ENCODE measurements around the gene RNF13.
A peak's percentile ranks its signal among the peaks of the same experiment; 100 is the strongest.
"Not testable (repeated sequence)": the region's sequence is repeated elsewhere in the genome, so short reads cannot be mapped to it uniquely, and the experiment has no call there.

Gene RNF13

DNA sequence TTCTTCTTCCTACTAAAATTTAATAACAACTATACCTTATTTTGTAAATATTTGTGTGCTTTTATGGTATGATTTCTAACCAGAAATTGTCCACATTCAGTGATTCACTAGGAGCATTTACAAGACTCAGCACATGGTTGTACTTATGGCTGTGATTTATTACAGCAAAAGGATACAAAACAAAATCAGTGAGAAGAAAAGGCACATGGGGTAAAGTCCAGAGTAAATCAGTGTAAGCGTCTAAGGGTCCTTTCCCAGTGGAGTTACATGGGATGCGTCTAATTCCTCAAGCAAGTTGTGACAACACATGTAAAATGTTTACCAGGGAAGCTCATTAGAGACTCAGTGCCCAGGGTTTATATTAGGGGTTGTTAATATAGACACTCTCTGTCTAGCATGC, 31.1 kb downstream of the RNF13 start:
- no peak for DNase-seq

DNA sequence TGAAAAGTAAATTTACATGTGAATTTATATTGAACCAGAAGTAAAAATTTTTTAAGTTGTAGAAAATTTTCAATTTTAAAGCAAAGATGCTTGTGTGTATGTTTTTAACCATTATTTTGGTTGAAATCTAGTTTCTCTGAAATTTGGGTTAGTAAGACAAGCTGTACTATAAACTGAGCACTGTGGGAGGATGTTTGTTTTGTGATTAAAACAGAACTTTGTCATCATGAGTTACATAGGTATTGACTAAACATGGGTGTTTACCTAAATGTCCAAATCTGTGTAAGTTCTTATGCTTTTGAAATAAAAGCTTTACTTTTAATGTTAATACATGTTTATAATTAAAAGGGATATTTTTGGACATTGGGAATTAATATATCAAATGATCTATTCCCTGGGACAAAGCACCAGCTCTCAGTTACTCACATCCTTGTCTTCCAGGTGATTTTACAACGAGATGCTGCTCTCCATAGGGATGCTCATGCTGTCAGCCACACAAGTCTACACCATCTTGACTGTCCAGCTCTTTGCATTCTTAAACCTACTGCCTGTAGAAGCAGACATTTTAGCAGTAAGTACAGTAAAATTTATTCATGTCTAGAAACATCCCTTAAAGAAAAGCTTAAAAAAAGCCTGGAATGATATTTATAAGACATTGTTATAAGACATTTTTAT, 32.7 kb downstream of the RNF13 start:
- DNase-seq, result no peak

DNA sequence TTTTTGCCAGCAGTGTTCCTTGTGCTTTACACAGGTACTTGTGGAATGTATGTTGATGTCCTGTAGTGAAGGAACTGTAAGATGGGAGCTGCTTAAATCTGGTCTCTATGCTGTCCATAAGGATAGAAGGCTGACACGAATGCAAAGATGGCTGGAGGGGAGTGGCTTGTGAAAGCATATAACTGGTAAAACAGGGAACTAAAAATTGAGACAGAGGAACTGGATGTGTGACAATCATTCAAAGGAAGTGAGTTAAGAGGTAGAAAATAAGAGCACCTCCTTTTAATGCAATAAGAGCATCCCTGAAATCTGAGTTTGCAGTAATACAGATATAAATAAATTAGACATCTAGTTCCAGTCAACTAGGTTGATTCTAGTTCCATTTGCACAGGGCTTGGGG, 35.2 kb downstream of the RNF13 start:
- DNase-seq, result no peak

DNA sequence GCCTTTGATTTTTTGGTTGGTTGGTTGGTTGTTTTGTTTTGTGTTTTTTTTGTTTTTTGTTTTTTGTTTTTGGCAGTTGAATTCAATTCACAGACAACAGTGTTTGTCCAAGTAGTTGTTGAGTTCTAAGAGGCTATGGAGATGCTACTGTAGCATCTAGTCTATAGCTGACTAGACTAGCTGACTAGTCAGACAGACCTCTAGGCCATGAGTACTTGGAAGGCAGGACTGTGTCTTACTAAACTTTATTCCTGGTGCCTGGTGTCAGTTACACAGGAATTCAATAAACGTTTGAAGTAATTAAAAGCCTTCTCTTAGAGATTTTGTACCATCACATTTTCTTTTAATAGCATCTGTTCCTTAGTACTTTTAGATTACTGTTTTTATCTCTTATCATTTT, 35.7 kb downstream of the RNF13 start:
- DNase-seq, result no peak

DNA sequence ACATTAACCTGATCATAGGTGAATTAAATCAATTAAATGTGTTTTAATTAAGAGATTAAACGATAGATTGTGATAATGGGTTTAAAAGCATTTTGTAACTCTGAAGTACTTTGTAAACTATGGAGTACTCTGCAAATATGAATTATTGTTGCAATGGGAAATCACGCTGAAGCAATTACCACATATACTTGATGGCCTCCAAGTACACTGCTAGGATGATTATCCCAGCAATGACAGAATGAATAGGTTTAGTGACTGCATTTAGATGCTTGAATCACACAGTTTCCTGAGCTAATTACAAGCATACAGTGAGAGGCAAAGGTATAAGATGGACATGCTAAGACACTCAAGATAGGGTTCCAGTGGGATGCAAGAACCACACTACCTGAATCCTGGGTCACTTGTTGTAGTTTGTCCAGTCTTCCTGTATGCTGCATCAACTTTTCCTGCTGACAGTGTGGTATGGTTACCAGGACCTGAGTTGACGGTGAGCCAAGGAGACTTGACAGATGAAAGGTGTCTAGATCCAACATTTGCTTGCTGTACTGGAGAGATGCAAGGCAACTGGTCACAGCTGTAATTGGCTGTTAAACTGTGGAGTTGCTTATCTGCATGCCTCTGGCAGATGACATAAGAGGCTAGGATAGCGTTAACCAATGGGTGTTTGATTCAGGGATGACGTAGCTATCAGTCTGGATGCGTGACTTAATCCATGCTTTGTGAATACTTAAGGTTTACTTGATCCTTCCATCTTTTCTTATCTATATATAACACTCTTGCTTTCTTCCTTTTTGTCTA, 38.0 kb downstream of the RNF13 start:
- DNase-seq, result no peak

DNA sequence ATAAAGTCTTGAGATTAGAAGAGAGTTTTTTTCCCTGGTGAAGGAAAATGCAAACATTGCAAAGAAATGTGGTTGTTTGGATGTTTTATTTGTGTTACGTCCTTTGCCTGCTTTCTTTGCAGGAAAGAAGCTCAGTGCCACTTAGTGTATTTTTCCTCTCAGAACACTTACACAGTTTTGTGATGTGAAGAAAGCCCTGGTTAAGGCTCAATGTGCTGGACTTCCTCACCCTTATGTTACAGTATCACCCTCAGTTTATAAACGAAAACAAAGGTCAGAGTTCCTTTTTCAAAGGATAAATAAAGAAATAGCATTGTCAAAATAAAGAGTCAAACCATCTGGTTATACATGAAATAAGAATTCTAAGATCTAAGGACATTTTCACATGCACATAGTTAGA, 45.9 kb downstream of the RNF13 start:
- DNase-seq, result no peak

DNA sequence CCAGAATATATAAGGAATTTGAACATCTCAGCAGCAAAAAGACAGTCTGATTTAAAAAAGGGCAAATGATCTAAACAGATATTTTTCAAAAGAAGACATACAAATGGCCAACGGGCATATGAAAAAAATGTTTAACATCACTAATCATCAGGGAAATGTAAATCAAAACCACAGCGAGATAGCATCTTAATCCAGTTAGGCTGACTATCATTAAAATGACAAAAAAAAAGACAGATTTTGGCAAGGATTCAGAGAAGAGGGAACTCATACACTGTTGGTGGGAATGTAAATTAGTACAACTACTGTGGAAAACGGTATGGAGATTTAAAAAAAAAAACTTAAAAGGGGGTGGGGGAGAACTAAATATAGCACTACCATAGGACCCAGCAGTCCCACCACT, 47.9 kb downstream of the RNF13 start:
- no peak for DNase-seq

DNA sequence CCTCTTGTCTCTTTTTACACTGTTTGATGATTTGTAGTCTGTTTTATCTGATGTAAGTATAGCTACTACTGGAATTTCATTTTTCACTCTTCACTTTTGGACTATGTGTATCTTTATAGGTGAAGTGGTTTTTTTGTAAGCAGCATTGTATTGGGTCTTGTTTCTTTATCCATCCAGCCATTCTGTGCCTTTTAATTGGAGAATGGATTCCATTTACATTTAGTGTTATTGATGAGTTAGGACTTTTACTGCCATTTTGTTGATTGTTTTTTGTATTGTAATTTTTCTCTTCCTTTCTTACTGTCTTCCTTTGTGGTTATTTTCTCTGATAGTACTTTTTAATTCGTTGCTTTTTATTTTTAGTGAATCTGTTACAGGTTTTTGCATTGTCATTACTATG, 54.5 kb downstream of the RNF13 start:
- DNase-seq, result no peak

DNA sequence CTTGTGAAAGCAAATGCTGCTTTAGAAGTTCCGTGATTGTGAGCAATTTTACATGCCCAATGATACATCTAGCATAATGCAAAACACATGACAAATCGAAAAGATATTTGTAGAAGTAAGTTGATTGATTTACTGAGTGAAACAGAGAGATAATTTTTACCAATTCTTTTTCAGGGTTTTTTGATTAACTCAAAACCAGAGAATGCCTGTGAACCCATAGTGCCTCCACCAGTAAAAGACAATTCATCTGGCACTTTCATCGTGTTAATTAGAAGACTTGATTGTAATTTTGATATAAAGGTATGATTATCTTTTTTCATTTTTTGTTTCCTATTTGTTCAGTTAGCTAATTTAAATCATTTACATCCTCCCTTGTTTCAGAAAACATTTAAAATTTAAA, 58.8 kb downstream of the RNF13 start:
- DNase-seq, result no peak

DNA sequence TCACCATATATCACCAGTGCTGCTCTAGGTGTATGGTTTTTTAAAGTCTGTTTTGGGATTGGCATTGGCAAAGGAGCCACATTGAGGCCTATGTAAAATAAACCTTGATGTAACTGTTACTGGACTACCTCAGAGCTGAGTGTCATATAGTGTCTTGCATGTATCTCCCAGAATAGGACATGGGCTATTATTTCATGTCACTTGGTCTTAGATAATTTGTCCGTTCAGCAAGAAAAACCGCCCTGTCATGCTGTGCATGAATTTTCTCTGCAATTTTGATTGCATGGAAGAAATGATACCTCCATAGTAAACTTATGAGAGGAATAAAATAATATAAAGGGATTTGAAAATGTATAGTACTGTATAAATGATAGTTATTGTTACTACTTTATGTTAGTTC, 59.6 kb downstream of the RNF13 start:
- no peak for DNase-seq

DNA sequence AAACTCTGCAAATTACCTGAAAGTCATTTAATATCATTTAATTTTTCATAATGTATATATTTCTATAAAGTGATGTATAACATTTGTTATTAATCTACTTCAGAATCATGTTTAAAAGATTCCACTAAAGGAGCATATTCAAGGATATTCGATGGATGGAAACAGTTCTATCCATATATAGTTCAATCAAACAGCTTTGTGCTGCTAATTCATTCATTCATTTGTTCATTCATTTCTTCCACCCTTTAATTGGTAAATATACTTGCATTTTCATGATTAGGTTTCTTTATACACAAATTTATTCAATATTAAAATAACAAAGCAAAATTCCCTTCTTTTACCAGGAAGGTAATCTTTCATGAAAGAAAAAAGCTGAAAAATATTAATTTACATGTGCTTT, 64.7 kb downstream of the RNF13 start:
- DNase-seq, result no peak

DNA sequence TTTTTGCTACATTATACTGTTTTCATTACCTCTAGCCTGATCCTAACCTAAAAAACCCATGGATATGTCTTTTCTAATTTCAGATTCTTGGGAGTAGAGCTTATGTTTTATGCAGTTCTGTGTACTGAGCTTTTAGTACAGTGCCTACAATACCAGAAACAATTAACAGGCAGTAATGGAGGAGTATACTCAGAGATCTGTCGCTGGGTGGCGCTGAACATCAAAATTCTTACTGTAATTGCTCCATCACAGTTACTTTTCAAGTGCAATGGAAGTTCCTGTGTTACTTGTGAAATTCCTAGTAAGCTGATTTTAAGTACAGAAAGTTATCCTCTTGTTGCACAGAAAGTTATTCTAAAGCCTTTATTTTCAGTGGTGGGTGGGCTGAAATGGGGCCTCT, 66.9 kb downstream of the RNF13 start:
- peak; percentile 20 for DNase-seq

DNA sequence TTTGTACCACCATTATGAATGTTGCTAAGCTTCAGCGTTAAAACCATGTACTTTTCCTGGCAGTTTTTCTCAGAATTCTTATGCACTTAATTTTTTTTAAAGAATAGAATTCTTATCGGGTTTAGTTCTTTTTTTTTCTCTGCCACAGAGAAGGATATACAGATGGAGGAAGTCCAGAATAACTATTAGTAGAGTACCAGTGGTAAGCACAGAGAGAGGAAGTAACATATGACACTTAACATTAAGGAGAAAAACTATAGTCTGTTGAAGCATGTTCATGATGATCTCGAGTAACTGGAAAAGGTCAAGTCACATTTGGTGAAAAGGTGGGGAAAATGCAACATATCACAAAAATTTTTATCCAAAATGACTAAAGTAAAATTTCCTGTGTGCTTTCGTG, 68.9 kb downstream of the RNF13 start:
- DNase-seq, result no peak

DNA sequence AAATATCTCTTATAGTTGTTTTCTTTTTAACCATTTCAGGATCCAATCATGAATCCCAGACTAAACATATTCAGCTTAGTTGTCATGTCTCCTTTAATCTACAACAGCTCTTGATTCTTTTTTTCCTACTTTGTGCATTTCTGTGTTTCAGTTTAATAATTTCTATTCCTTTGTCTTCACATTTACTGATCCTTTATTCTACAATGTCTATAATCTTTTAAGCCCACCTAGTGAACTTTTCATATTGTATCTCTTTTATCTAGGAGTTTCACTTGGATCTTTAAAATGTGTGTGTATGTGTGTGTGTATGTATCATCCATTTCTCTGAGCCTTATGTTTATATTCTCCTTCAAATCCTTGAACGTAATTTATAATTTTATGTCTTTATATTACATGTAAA, 70.1 kb downstream of the RNF13 start:
- DNase-seq, result no peak

DNA sequence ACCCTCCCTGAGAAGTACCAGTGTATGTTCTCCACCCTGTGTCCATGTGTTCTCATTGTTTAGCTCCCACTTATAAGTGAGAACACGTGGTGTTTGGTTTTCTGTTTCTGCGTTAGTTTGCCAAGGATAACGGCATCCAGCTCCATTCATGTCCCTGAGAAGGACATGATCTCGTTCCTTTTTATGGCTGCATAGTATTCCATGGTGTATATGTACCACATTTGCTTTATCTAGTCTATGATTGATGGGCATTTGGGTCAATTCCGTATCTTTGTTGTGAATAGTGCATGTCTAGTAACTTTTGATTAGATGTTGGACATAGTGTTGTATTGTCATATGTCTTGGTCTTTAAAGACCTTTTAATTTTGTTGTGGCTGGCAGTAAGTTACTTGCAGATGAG, 70.8 kb downstream of the RNF13 start:
- not testable (repeated sequence) for DNase-seq

DNA sequence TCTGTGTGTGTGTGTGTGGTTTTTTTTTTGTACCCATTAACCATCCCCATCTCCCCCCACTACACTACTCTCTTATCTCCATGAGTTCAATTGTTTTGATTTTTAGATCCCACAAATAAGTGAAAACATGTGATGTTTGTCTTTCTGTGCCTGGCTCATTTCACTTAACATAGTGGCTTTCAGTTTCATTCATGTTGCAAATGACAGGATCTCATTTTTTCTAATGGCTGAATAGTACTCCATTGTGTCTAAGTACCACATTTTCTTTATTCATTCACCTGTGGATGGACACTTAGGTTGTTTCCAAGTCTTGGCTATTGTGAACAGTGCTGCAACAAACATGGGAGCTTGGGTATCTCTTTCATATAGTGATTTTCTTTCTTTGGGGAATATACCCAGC, 71.8 kb downstream of the RNF13 start:
- DNase-seq, result not testable (repeated sequence)

DNA sequence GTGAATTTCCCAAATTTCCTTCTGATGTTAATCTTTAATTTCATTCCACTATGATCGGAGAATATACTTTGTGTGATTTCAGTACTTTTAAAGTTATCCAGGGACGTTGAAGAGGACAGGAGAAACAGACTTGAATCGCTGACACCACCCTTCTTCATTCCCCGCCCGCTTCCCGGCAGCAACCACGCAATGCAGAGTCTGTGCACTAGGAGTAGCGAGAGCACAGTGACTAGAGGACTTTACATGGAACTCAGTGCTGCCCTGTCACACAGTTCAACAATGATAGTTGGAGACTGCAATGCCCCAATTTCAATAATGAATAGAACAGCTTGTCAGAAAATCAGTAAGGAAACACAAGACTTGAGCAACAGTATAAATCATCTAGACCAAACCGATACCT, 73.9 kb downstream of the RNF13 start:
- no peak for DNase-seq

DNA sequence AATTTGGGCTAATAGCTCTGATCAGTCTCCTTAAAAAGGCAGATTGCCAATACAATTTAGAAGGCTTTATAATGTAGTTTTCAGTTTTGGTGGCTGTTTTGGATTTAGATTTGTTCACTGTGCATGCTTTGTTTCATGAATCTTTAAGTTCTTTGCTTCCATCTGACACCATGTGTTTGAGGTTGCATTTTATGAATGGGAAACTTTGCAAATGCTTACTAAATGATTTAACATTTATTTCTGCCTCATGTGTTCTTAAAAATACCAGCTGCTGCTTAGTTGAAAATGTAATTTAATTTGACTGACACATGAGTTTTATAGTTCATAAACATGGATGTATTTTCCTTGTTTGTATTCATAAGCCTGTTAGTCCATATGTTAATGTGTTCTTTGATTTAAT, 78.6 kb downstream of the RNF13 start:
- DNase-seq, result no peak

DNA sequence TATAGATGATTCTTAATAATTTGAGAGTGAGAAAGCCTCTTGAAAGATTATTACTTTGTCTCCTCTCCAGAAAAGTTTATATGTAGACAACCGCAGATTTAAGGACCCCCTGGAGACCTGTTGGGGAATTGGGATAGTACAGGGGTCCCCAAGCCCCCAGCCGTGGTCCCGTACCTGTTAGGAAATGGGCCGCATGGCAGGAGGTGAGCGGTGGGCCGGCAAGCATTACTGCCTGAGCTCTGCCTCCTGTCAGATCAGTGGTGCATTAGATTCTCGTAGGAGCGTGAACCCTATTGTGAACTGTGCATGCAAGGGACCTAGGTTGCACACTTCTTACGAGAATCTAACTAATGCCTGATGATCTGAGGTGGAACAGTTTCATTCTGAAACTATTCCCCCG, 79.4 kb downstream of the RNF13 start:
- no peak for DNase-seq

DNA sequence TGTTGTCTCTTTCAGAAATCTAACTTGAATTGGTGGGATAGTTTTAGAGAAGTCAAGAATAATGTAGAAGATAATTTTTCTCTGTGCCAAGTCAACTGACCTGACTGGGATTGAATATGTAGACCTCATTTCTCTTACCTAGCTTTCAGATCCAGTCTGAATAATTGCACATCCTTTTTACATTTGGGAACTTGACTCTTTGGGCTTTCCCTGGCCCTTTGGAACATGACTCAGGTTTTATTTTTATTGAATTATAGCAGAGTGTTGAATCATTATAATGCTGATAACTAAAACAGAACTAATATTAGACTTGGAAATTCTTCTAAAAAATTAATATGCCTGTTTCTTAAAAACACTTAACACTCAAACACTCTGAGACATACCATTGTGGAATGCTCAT, 81.2 kb downstream of the RNF13 start:
- DNase-seq, result no peak

DNA sequence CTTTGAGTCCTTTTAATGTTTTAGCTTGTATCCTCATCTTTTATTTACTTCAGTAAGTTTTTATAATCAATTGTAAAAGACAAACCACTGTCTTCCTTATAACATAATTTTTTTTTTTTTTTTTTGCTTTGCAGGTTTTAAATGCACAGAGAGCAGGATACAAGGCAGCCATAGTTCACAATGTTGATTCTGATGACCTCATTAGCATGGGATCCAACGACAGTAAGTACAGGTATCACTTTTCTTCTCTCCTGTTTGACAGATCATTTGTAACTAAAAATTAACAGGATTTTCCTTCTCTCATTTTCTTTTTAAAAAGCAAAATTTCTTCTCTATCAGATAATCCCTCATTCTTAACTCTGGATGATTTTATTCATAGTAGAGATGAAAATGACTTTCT, 82.3 kb downstream of the RNF13 start:
- no peak for DNase-seq

DNA sequence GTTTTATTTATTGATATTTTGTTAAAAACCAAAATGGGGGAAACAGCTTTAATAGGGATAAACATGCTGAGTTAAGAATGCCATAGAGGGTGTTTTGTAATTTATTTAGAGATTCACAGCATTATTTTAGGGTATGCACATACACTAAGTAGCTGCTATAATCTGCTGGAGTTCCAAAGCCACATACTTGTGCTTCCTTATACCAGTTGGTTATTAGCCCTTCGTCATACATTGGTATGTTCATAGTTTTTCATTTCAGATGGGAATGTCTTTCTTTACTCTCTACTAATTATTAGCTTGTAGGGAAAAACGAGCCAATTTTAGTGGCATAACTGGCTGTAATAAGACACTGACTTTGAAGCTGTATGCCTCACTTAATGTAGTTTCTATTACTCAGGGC, 82.8 kb downstream of the RNF13 start:
- DNase-seq, result no peak

DNA sequence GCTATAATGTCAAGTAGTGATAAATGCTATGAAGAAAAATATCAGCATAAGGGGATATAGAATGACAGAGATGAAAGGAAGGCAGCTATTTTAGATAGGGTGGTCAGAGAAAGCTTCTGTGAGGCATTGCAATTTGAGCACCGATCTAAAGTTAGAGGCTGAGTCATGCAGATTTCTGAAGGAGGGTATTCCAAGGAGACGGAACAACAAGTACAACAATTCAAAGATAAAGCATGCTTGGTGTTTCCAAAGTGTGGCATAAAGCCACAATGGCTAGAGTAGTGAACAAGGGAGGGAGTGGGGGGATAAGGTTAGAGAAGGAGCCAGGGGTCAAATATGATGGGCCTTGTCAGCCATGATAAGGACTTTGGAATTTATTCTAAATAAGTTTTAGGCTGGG, 85.8 kb downstream of the RNF13 start:
- no peak for DNase-seq

DNA sequence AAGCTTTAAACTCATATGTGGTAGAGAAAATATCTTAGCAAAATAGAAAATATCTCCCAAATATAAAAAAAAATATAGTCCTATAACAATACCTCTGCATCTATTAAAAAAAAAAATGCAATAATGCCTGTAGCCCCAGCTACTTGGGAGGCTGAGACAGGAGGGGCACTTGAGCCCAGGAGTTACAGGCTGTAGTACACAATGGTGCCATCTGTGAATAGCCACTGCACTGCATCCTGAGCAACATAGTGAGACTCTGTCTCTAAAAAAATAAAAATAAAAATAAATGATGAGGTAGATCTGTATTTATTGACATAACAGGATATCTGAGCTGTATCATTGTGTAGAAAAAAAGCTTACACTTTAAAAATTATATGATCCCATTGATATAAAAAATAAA, 87.3 kb downstream of the RNF13 start:
- no peak for DNase-seq

DNA sequence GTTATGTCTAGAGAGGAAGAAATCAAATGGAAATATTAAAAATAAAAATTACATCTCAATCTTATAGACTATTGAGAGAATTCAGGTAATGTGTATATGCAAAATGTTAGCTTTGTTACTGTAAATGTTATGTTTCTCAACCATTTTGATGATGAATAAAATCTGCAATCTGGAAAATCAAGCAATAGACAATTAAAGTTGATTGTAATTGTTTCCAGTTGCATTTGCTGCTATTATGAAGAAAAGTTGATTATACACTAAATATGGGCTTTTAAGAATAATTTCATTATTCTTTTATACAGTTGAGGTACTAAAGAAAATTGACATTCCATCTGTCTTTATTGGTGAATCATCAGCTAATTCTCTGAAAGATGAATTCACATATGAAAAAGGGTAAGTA, 88.8 kb downstream of the RNF13 start:
- no peak for DNase-seq

Data from activated CD8-positive, alpha-beta memory T cell treated with anti-CD3 and anti-CD28 coated beads, Interleukin-2, amount 50 U/mL, for 4 hours (primary cell).